ENCODE data around the gene FYCO1.

GRCh38 chr3:45969116-45969515 is 26.5 kb downstream of the FYCO1 start:
- TF ChIP-seq CTCF (IDR thresholded peaks at IDR 0.05), result no peak
- TF ChIP-seq POLR2A (IDR thresholded peaks at IDR 0.05), result no peak
